ENCODE measurements around the gene HLF. TPM values are rescaled to one million over a fixed set of nuclear protein-coding genes. Genes with fewer than 3 reads are reported as not detected.
"Not testable (repeated sequence)": the region's sequence is repeated elsewhere in the genome, so short reads cannot be mapped to it uniquely, and the experiment has no call there.

Gene HLF
- total and polyA plus RNA-seq, 2 experiments from 2014 or later, result 0.28 TPM; not detected in 1

GRCh38 chr17:55328514-55328913 is 63.8 kb downstream of the HLF start:
- not testable (repeated sequence) for H3K27me3 ChIP-seq (ENCODE audit: insufficient read depth); H3K36me3 Mint-ChIP-seq (ENCODE audit: low read depth); H3K79me2 ChIP-seq (replicated peaks; ENCODE audit: insufficient read depth); H3K27me3 Mint-ChIP-seq (ENCODE audit: insufficient read depth, low read depth, poor library complexity); H3K27ac Mint-ChIP-seq; H3K9me3 Mint-ChIP-seq; H3K4me3 Mint-ChIP-seq; H3K36me3 ChIP-seq (ENCODE audit: insufficient read depth); H3K27ac ChIP-seq (ENCODE audit: low read depth); H3K4me3 ChIP-seq; DNase-seq (ENCODE audit: low spot score); H3K4me2 ChIP-seq; H2AFZ ChIP-seq; H3K4me1 ChIP-seq (ENCODE audit: insufficient read depth); H4K20me1 ChIP-seq (replicated peaks; ENCODE audit: insufficient read depth); H3K4me1 Mint-ChIP-seq; H3F3A ChIP-seq (replicated peaks; ENCODE audit: low read depth); ATAC-seq; H3K9me2 ChIP-seq (ENCODE audit: insufficient read depth)

GRCh38 chr17:55330344-55330933 is 65.7 kb downstream of the HLF start:
- peaks cover 8% of the 10 kb centered on the region; the same call in 1 of the 2 replicates for H3K4me1 ChIP-seq (ENCODE audit: insufficient read depth)
- no peak overlapping the region for H3K4me3 ChIP-seq
- peaks cover 3% of the 10 kb centered on the region for H3K27me3 Mint-ChIP-seq (ENCODE audit: insufficient read depth, low read depth, poor library complexity)
- no peak overlapping the region for H2AFZ ChIP-seq
- H3K27ac ChIP-seq (ENCODE audit: low read depth), result no peak overlapping the region
- H3K4me3 Mint-ChIP-seq, result no peak overlapping the region
- no peaks in the 10 kb centered on the region for H3K27me3 ChIP-seq (ENCODE audit: insufficient read depth)
- ATAC-seq (no peak), DNase-seq (ENCODE audit: low spot score) (no peak)
- H3K4me2 ChIP-seq, result no peak overlapping the region
- H3K9me3 Mint-ChIP-seq, result peaks cover 2% of the 10 kb centered on the region
- peaks cover 6% of the 10 kb centered on the region for H3K4me1 Mint-ChIP-seq
- H3K36me3 ChIP-seq (ENCODE audit: insufficient read depth), result no peaks in the 10 kb centered on the region
- H3F3A ChIP-seq (replicated peaks; ENCODE audit: low read depth), result no peaks in the 10 kb centered on the region
- H3K9me2 ChIP-seq (ENCODE audit: insufficient read depth), result no peaks in the 10 kb centered on the region
- H4K20me1 ChIP-seq (replicated peaks; ENCODE audit: insufficient read depth), result no peaks in the 10 kb centered on the region
- H3K27ac Mint-ChIP-seq, result no peak overlapping the region; the same call in 1 of the 2 replicates
- H3K36me3 Mint-ChIP-seq (ENCODE audit: low read depth), result no peaks in the 10 kb centered on the region
- H3K79me2 ChIP-seq (replicated peaks; ENCODE audit: insufficient read depth), result no peaks in the 10 kb centered on the region
- TF ChIP-seq REST (IDR thresholded peaks at IDR 0.05; ENCODE audit: unreplicated experiment) (no peak), ZNF462 (CRISPR knock-in tag; IDR thresholded peaks at IDR 0.05) (no peak), NANOG (IDR thresholded peaks at IDR 0.05; ENCODE audit: borderline replicate concordance) (no peak), CREB1 (CRISPR knock-in tag; IDR thresholded peaks at IDR 0.05; ENCODE audit: low read depth) (no peak), ETS1 (IDR thresholded peaks at IDR 0.05) (no peak), JUNB (IDR thresholded peaks at IDR 0.05; ENCODE audit: unreplicated experiment) (no peak), ZNF331 (CRISPR knock-in tag; IDR thresholded peaks at IDR 0.05; ENCODE audit: low read depth) (no peak), CTCF (conservative IDR thresholded peaks at IDR 0.05; ENCODE audit: low read depth in 2 of 2) (no peak), EZH2phosphoT487 (IDR thresholded peaks at IDR 0.05; ENCODE audit: unreplicated experiment) (no peak)

All from GM23338 (cell line).